ENCODE data around the gene GKN2.
"Not testable (repeated sequence)": the region's sequence is repeated elsewhere in the genome, so short reads cannot be mapped to it uniquely, and the experiment has no call there.

The GKN2 gene

DNA sequence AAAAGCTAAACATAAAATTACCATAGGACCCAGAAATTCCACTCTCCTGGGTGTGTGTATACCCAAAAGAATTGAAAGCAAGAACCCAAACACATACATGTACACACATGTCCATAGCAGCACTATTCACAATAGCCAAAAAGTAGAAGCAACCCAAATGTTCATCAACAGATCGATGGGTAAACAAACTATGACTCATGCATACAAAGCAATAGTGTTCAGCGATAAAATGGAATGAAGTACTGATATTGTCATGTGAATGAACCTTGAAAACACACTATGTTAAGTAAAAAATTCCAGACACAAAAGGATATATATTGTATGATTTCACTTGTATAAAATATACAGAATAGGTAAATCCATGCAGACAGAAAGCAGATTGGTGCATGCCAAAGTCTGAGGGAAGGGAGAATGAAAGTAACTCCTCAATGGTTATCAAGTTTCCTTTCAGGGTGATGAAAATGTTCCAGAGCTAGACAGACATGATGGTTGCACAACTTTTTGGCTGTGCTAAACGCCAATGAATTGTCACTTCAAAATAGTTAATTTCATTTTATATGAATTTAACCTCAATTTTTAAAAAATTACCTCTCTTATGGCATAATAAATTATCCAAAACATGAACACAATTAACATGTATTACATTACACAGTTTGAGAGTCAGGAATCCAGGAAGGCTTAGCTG, 35.5 kb downstream of the GKN2 start:
- DNase-seq: no peak

DNA sequence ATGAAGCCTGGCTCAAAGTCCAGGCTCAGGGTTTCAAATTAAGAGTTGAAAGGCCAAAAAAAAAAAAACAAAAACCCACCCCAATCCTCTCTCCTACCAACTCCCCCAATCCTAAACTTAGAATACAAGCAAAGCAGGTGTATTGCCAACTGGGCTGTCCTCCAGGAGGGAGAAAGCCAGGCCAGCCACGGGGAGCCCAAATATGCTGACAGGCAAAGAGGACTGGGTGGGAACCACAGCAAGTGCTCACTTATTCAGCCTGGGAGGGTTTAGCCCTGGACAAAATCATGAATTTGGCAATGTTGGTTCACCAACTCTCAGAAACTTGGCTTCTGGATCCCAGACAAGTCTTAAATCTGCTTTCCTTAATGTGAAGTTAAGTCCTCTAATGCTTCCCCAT, 36.5 kb downstream of the GKN2 start:
- no peak for DNase-seq

DNA sequence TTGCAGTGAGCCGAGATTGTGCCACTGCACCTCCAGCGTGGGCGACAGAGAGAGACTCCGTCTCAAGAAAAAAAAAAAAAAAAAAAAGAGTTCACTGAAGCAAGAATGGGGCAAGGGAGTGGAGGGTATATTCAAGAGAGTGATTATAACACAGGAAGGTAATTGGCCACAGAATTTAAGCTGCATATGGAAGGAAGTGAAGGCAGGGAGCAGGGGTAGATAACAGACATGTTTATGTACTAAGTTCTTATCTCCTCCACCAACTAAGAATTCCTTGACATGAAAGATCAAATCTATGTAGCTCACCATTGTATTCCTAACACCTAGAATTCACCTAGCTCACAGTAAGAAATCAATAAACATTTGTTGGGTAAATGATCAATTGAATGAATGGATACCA, 37.3 kb downstream of the GKN2 start:
- no peak for DNase-seq

DNA sequence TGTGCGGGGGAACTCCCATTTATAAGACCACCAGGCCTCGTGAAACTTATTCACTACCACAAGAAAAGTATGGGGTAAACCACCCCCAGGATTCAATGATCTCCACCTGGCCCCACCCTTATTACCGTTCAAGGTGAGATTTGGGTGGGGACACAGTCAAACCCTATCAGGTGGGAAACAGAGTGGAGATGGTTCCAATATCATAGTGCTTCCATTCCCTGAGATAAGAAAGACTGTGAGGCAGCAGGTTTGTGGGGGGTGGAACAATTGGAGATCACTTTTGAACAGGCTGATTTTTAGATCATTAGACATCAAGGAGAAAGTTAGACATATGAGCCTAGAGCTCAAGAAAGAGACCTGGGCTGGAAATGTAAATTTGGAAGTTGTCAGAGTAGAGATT, 39.3 kb downstream of the GKN2 start:
- no peak for DNase-seq

DNA sequence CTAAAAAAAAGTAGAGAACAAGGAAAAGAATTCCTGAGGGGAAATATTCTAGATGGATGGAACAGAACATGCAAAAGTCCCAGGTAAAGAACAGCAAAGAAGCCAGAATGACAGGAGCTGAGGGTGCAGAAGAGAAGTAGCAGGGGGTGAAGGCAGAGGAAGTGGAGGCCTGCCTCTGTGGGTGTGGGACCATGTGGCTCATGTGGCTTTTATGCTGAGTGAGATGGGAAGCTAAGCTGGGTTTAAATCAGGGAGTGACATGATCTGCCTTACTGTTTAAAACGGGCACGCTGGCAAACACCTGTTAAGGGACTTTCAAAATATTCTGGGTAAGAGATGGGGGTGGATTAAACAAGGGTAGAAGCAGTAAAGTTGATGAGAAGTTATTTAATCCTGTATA, 40.0 kb downstream of the GKN2 start:
- no peak for DNase-seq

DNA sequence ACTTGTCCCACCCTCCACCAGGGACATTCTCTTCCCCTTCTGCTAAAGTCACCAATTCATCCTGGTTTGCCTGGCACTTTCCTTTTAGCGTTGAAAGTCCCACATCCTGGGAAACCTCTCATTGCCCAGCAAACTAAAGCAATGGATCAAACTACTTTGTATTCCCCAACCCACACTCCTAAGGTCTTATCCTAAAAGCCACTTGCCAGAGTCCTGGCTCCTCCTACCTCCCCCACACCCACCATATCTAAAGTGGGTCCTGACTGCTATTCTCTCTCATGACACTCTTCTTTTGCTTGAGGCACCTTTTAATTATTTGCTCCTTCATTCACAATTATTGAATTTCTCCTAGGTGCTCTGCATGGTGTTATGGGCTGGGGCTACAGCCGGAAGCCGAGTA, 40.6 kb downstream of the GKN2 start:
- DNase-seq: no peak

DNA sequence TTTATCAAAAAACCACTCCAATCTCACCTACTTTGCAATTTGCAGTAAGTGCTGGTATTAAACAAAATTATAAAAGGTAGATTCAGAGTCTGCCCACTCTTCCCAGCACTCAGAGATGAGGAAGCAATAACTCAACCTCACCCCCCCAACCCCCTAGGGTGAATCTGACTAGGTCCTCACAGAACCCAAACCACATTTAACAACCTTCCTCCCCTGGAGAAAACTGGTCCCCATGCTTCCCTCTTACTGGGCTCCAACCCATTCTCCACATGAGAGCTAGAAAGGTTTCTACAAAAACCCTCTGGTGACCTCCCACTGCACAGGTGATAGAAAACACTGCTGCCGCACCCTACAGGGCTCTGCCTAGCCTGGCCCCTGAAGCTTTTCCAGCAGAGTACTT, 41.0 kb downstream of the GKN2 start:
- DNase-seq: no peak

DNA sequence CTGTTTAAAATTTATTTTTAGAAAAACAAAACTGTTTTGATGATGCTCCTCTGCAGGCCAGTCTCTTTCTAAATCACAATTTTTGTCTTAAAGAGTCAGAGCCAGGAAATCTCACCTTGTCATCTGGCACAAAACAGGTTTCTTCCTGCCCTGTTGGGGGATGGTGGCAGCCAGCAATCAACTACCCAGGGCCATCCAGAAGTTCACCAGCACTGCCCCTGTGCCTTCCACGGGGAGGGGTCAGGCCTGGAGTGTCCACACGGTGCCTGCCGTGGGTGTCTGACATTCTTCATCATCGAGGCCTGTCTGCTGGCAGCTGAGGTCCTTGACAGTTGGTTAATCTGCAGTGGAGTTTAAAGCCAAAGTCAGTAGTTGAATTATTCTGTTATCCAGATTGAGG, 41.4 kb downstream of the GKN2 start:
- DNase-seq: no peak

DNA sequence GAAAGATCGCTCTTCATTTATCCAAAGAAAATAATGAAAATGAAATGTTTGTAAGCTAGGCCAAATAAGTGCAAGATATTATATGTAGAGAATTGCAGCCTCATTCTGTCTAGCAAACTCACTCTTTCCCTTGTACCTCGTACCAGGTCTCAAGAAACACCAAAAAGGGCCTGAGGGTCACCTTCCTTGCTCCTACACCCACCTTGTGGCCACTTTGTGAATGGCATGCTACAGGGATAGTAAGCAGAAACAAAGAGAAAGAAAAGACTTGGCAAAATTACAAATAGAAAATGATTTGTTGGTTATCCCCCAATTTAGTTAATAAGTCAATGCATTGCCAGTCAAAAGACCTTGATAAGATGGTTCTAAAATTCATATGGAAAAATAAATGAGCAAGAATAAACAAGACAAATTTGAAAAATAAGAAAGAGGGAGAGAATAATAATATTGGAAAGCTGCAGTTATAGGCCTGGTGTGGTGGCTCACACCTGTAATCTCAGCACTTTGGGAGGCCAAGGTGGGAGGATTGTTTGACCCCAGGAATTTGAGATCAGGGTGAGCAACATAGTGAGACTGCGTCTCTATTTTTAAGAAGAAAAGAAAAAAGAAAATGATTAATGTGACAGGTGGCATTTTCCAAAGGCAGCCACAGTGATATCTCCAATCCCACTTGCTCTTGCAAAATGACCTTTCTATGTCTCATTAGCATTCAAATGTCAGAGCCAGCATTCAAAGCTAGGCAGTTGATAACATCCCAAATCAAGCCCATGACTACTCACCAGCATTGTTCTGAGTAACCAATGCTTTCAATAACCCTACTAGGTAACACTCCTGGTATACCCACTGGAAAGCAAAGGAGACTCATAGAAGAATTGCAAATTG, 42.7 kb downstream of the GKN2 start:
- DNase-seq: peak; percentile 63

DNA sequence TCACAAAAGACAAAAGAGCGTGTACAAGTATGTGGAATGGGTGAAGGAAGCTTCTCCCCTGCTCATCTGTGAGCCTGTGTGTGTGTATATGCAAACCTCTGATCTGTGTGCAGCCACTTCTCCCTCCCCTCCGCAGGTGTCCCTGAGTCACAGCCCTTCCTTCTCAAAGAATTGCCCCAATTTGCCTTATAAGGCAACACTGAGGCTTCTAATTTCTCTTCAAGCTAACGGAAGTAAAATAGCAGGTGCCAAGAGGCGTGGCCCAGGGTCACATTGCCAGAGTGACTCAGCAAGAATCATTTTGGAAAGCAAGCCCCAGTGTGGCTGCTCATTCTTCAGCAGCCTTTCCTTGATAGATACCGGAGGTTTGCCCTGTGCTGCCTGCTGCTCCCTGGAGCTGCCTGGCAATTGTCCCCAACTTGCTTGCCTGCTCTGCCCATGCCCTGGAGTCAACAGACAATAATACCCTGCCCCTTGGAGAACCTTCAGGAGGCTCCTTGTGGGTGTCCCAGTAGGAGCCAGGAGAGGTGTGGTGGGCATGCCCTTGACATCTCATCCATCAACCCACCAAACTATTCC, 44.2 kb downstream of the GKN2 start:
- DNase-seq: peak; percentile 48

DNA sequence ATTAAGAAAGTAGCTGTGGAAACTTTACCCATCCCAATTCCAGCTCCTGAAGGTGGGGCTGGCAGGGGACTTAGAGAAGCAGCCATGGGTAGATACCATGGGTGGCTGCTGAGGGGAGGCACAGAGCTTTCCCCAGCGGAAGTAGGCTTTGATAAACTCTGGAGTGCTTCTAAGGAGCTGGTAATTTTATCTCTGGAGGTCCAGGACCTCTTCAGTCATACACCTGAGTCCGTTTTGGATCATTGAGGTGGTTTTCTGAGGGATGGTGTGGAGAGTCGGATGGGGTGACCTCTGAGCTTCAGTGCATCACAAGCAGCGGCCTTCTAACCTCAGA, 44.8 kb downstream of the GKN2 start:
- DNase-seq: no peak

DNA sequence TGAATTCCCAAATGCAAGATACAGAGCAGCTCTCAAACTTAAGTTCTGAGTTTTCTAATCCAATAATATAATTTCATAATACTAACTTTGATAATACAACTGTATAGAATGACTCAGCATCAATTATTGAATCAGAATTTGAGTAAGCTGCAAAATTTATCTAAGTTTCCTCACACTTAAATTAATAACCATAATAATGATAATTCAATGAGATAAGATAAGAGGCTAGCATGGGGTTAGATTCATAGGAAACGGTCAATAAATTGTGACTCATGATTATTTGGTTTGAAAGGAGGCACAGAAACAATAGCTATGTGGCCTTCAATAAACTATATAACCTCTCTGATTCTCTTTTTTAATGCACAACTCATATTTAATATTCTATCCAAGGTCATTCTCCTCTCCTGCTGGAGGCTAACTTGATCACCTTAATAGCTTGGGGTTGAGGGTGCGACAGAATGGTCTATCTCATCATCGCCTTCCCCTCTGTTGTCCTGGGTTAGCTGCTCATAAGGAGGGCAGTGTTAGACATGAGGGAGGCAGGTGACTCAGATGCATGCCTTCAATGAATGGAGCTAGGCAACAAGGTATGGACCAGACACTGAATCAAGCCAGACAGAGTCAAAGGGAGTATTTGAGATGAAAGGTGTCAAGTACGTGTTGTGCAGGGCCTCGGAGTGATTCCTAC, 45.3 kb downstream of the GKN2 start:
- no peak for DNase-seq

DNA sequence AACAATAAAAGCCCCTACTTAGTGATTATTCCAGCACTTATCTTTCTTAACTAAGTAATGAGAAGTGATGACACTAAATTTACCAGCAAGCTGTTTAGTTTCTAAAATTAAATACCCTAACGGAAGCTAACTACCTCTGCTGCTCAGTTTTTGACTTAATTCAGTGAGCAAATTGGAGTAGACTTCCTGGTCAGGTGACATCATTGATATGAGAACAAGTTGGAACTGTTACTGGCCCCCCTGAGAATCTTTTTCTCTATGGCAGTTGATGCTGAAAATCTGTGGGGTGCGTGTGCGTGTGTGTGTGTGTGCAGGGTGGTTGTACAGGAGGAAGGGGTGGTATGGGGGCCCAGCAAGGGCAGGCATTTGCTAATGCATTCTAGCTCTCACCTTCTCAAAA, 46.0 kb downstream of the GKN2 start:
- DNase-seq: no peak

DNA sequence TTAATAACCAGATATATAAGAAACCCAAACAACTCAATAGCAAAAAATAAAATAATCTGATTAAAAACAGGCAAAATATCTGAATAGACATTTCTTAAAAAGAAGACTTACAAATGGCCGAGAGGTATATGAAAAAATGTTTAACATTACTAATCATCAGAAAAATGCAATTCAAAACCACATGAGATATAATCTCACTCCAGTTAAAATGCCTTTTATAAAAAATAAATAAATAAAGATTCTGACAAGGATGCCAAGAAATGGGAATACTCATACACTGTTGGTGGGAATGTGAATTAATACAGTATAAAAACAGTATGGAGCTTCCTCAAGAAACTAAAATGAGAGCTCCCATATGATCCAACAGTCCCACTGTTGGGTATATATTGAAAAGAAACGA, 47.6 kb downstream of the GKN2 start:
- no peak for DNase-seq

DNA sequence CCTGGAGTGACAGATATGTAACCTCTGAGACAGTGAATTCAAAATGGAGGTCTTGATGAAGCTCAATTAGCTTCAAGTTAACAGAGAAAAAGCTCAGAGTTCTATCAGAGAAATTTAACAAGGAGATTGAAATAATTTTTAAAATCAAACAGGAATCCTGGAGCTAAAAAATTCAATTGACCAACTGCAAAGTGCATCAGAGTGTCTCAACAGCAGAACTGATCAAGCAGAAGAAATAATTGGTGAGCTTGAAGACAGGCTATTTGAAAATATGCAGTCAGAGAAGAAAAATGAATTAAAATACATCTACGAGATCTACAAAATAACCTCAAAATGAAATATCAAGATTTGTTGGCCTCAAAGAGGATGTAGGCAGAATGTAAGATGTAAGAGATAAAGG, 51.1 kb downstream of the GKN2 start:
- DNase-seq: no peak

DNA sequence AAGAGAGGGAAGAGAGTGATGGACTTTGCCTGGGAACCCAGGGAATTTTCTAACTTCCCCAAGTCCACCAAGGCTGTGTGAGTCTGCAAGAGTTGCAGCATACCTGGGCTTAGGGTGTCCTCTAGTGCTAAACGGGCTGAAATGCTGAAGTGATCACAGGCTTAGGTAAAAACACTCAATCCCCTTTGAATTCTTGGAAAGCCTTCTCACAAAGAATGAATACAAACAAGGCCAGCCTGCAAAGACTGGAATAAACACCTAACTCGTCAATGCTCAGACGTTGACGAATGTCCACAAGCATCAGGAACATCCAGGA, 51.5 kb downstream of the GKN2 start:
- no peak for DNase-seq

DNA sequence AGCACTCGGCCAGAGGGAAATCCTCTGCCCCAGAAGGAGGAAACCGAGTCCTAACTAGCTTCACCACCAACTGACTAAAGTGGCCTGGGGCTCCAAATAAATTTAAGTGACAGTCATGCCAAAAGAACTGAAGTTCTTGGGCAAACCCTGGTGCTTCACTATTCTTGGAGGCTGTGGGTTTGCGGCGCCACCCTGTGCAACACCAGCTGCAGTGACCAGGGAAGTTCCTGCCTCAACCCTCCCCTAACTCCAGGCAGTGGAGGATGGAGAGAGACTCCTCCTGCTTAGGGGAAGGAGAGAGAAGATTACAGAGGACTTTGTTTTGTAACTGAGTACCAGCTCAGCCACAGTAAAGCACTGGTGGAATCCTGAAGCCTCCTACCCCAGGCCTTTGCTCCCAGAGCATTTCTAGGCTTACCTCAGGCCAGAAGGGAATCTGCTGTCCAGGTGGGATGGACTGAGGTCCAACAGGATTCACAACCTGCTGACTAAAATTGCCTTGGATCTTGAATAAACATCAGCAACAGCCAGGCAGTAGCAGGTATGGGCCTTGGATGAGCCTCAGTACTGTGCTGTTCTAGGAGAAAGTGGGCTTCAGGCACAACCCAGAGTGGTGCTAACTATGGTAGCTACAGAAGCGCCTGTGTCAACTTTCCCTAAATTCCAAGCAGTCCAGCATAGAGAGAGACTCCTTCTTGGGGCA, 52.0 kb downstream of the GKN2 start:
- no peak for DNase-seq

DNA sequence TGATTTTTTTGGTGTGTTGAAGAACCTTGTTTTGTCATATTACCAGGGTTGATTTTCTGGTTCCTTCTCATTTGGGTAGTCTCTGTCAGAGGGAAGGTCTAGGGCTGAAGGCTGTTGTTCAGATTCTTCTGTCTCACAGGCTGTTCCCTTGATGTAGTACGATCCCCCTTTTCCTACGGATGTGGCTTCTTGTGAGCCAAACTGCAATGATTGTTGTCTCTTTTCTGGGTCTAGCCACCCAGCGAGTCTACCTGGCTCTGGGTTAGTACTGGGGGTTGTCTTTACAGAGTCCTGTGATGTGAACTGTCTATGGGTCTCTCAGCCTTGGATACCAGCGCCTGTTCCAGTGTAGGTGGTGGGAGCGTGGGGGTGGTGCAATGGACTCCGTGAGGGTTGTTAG, 56.7 kb downstream of the GKN2 start:
- DNase-seq: not testable (repeated sequence)
